Thoracic aorta (tissue), 2 donors: ENCODE data around the gene CHAF1A. TPM values are rescaled to one million over a fixed set of nuclear protein-coding genes. Genes with fewer than 3 reads are reported as not detected.

Experiments used
- ATAC-seq: fragments of 150-250 bp; one replicate; pipeline ENCODE4 v1.8.0; 2017; ENCODE audit warnings: low read depth; ENCODE audit not compliant: insufficient number of reproducible peaks, low FRiP score
- DNase-seq: peaks from one replicate; pipeline ENCODE4 v3.0.0-alpha.2; 2020; ENCODE audit warnings: low spot score
- H3K27ac ChIP-seq, 2 donors: fragments of 200-600 bp; sonication (generic); 1 replicate in 1 of 2; 2 replicates in 1 of 2; pipeline ENCODE4 v1.5.1; 2016; ENCODE audit warnings: mild to moderate bottlenecking in 2 of 2, moderate library complexity in 2 of 2
- H3K27me3 ChIP-seq: fragments of 200-600 bp; sonication (generic); replicated peaks from 2 replicates; pipeline ENCODE4 v1.6.0; 2016; ENCODE audit warnings: mild to moderate bottlenecking; ENCODE audit not compliant: insufficient read depth
- H3K36me3 ChIP-seq: fragments of 200-600 bp; sonication (generic); one replicate; pipeline ENCODE4 v1.5.1; 2016
- H3K4me1 ChIP-seq, 2 donors: fragments of 200-600 bp; sonication (generic); 1 replicate in 1 of 2; 2 replicates in 1 of 2; pipeline versions ENCODE4 v1.5.1 to v1.6.0; 2016; ENCODE audit warnings: low read depth in 2 of 2, mild to moderate bottlenecking in 1 of 2; ENCODE audit not compliant: control insufficient read depth in 1 of 2
- H3K4me3 ChIP-seq: fragments of 200-600 bp; sonication (generic); 2 replicates; pipeline ENCODE4 v1.5.1; 2016; ENCODE audit warnings: mild to moderate bottlenecking
- H3K9me3 ChIP-seq: fragments of 200-600 bp; sonication (generic); 2 replicates; pipeline ENCODE4 v1.5.1; 2016
- CTCF ChIP-seq: fragments of 200-600 bp; sonication (generic); IDR thresholded peaks from one replicate; pipeline ENCODE4 v1.5.1; 2019; ENCODE audit warnings: antibody characterized with exemption
- total RNA-seq, 2 donors: library from RNA; depleted of rRNA; stranded (reverse); fragments of >200 nt; gene quantifications; one replicate each; pipeline versions ENCODE4 v1.1.0 to v1.2.3, GENCODE V29; 2016

The CHAF1A gene
- total RNA-seq = 1 to 10 TPM; 3.2 to 5.8 TPM

GRCh38 chr19:4402171-4403004 lies at the start of gene CHAF1A:
TSS of gene CHAF1A (plus strand) at chr19:4402640. CDS start at chr19:4402763, 123 bp downstream.
- no peaks in the 10 kb centered on the region for H3K9me3 ChIP-seq
- DNase-seq = peak; percentile 98
- no peak for TF ChIP-seq CTCF
- ATAC-seq = peak; percentile 94
- peak within 1 kb of the TSS; percentile 76 to 88 for H3K27ac ChIP-seq
- peak within 1 kb of the TSS; percentile 81 for H3K4me3 ChIP-seq
- H3K27me3 ChIP-seq = no peaks in the 10 kb centered on the region
- no peaks in the 10 kb centered on the region for H3K36me3 ChIP-seq
- H3K4me1 ChIP-seq = peaks cover 31 to 44% of the 10 kb centered on the region in 2 donors

DNA sequence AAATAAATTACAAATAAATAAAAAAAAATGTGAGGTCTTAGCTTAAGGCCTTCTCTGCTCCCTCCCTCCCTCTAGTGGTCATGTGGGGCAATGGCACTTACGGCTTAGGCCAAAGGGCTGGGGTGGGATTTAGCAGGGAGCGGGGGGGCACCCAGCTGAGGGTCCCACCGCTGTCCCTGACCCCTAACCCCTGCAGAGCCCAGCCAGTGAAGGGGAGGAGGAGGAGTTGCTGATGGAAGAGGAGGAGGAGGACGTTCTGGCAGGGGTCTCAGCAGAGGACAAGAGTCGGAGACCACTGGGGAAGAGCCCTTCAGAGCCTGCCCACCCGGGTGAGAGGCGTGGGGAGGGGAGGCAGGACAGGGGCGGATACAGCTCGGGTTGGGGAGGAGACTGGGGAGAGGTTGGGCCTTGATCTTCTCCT lies 49.7 kb upstream of the CHAF1A start:
- peaks cover 3% of the 10 kb centered on the region for H3K36me3 ChIP-seq
- no peaks in the 10 kb centered on the region for H3K4me1 ChIP-seq
- H3K27me3 ChIP-seq = no peaks in the 10 kb centered on the region
- TF ChIP-seq CTCF = peak; percentile 89
- H3K9me3 ChIP-seq = no peaks in the 10 kb centered on the region
- H3K4me3 ChIP-seq = no peak overlapping the region
- no peak overlapping the region for H3K27ac ChIP-seq
- DNase-seq (no peak), ATAC-seq (peak; percentile 69)

DNA sequence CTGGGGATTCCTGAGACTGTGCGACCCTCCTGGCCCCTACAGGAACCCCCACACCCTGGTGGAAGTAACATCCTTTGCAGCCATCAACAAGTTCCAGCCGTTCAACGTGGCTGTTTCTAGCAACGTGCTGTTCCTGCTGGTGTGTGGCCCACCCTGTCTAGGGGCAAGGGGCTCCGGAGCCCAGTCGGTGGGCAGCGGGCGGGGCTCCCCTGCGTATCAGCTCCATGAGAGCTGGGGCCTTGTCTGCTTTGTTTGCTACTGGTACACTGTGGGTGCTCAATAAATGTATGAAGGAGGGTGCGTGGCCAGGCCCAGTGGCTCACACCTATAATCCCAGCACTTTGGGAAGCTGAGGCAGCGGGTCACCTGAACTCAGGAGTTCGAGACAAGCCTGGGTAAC lies 48.2 kb upstream of the CHAF1A start:
- Histone ChIP-seq H3K27me3 (no peaks in the 10 kb centered on the region), H3K4me1 (no peaks in the 10 kb centered on the region), H3K9me3 (no peaks in the 10 kb centered on the region), H3K36me3 (peaks cover 3% of the 10 kb centered on the region), H3K27ac (no peak overlapping the region), H3K4me3 (no peak overlapping the region)
- no peak for DNase-seq
- ATAC-seq = no peak
- no peak for TF ChIP-seq CTCF

GRCh38 chr19:4354897-4355296 lies 47.5 kb upstream of the CHAF1A start:
- TF ChIP-seq CTCF = no peak
- no peak overlapping the region for H3K4me3 ChIP-seq
- no peak for ATAC-seq
- H3K4me1 ChIP-seq = no peaks in the 10 kb centered on the region
- H3K36me3 ChIP-seq = peaks cover 4% of the 10 kb centered on the region
- DNase-seq = no peak
- no peaks in the 10 kb centered on the region for H3K27me3 ChIP-seq
- no peaks in the 10 kb centered on the region for H3K9me3 ChIP-seq
- H3K27ac ChIP-seq = no peak overlapping the region

GRCh38 chr19:4357095-4357797 lies 45.2 kb upstream of the CHAF1A start:
- TF ChIP-seq CTCF = no peak
- H3K4me3 ChIP-seq = no peak overlapping the region
- DNase-seq = no peak
- no peak for ATAC-seq
- H3K27me3 ChIP-seq = no peaks in the 10 kb centered on the region
- H3K4me1 ChIP-seq = no peaks in the 10 kb centered on the region
- no peaks in the 10 kb centered on the region for H3K9me3 ChIP-seq
- H3K27ac ChIP-seq = no peak overlapping the region
- peaks cover 20% of the 10 kb centered on the region for H3K36me3 ChIP-seq
